Smooth muscle cell (in vitro differentiated cells): Measurements from ENCODE around the gene PEMT. TPM values are rescaled to one million over a fixed set of nuclear protein-coding genes. Genes with fewer than 3 reads are reported as not detected.

ENCODE experiments used
- DNase-seq: peaks from one replicate; lab custom pipeline; 2025; ENCODE audit not compliant: unreplicated experiment; lab: John Stamatoyannopoulos, UW
- H2AFZ ChIP-seq: fragments of 200-600 bp; sonication (generic); 2 replicates; pipeline ENCODE4 v1.6.0; 2016; ENCODE audit warnings: antibody characterized with exemption, low read depth, mild to moderate bottlenecking
- H3F3A ChIP-seq: fragments of 200-600 bp; sonication (generic); 2 replicates; pipeline ENCODE4 v1.6.0; 2017; ENCODE audit warnings: antibody characterized with exemption, low read depth
- H3K27ac ChIP-seq: fragments of 200-600 bp; sonication (generic); 2 replicates; pipeline ENCODE4 v1.5.1; 2016; ENCODE audit warnings: low read depth, mild to moderate bottlenecking
- H3K27me3 ChIP-seq: fragments of 200-600 bp; sonication (generic); 2 replicates; pipeline ENCODE4 v1.6.1; 2016; ENCODE audit warnings: low read depth, mild to moderate bottlenecking
- H3K36me3 ChIP-seq: fragments of 200-600 bp; sonication (generic); 2 replicates; pipeline ENCODE4 v1.5.1; 2016; ENCODE audit warnings: low read depth
- H3K4me1 ChIP-seq: fragments of 200-600 bp; sonication (generic); 2 replicates; pipeline ENCODE4 v1.5.1; 2016; ENCODE audit warnings: low read depth
- H3K4me2 ChIP-seq: fragments of 200-600 bp; sonication (generic); 2 replicates; pipeline ENCODE4 v1.6.0; 2016; ENCODE audit warnings: mild to moderate bottlenecking
- H3K4me3 ChIP-seq: fragments of 200-600 bp; sonication (generic); 2 replicates; pipeline ENCODE4 v1.5.1; 2016; ENCODE audit warnings: mild to moderate bottlenecking
- H3K79me2 ChIP-seq: fragments of 200-600 bp; sonication (generic); 2 replicates; pipeline ENCODE4 v1.6.0; 2016; ENCODE audit warnings: low read depth, mild to moderate bottlenecking
- H3K9ac ChIP-seq: fragments of 200-600 bp; sonication (generic); 2 replicates; pipeline ENCODE4 v1.6.0; 2016; ENCODE audit warnings: low read depth
- H3K9me3 ChIP-seq: fragments of 200-600 bp; sonication (generic); replicated peaks from 2 replicates; pipeline ENCODE4 v1.5.1; 2016; ENCODE audit warnings: low read depth
- H4K20me1 ChIP-seq: fragments of 200-600 bp; sonication (generic); 2 replicates; pipeline ENCODE4 v1.6.0; 2016; ENCODE audit warnings: low read depth
- WGBS: methylation state at CpG from one replicate; pipeline ENCODE4 v1.1.7; 2016; ENCODE audit warnings: low lambda C conversion rate; 5-methylcytosine and 5-hydroxymethylcytosine counted together
- polyA plus RNA-seq: library from polyadenylated mRNA; unstranded; fragments of >200 nt; fragmentation: Nextera tagmentation; extraction: Ambion mirVana; gene quantifications from 2 replicates; pipeline ENCODE4 v1.2.1, GENCODE V29; 2016
- total RNA-seq: library from RNA; depleted of rRNA; stranded (reverse); fragments of >200 nt; gene quantifications from 2 replicates; pipeline ENCODE4 v1.2.3, GENCODE V29; 2014
- TF ChIP-seq, protein P1 (sequence below): fragments of 200-600 bp; sonication (generic); IDR thresholded peaks from 2 replicates; pipeline ENCODE4 v1.5.1; 2017; ENCODE audit warnings: borderline replicate concordance, mild to moderate bottlenecking, antibody characterized with exemption; ENCODE audit not compliant: insufficient read depth, poor library complexity, severe bottlenecking

PEMT gene
- total and polyA plus RNA-seq, 2 experiments from 2014 or later: 43.8 to 69.9 TPM

DNA sequence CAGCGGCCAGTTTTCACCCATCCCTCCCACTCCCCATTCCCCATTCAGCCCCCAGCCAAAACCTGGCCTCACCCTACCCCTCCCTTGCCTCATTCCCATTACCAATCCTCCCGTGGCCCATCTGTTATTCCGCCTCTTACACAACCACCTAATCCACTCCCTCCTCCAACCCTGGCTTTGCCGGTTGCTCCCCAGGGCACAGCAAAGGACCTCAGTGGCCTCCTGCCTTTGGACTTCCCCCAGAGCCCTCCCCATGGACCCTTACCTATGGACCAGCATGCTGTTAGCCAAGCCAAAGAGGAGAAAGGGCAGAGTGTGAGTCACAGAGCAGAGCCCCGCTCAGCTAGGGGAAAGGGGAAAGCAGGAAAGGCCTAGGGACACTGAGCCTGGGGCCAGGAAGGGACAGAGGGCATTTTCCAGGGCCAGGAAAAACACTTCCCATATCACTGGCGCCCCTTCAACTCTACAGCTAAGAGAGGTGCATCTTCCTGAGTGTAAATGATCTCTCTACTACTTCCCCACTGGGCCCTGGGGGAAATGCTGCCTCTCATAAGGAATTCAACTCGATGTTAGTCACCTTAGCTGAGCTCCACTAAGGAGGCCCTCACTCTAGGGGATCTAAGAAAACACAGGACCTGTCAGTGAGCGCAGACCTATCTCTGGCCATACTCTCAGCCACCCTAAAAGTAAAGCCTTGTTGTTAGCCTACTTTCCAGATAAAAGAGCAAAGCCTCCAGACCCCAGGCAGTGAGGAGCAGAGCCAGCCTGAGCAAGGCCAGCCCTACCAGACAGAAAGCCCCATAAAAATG lies 10.6 kb downstream of the PEMT start:
- no peak for DNase-seq
- H3K27ac ChIP-seq: peak overlapping the region; percentile 50
- TF ChIP-seq, protein P1, sequence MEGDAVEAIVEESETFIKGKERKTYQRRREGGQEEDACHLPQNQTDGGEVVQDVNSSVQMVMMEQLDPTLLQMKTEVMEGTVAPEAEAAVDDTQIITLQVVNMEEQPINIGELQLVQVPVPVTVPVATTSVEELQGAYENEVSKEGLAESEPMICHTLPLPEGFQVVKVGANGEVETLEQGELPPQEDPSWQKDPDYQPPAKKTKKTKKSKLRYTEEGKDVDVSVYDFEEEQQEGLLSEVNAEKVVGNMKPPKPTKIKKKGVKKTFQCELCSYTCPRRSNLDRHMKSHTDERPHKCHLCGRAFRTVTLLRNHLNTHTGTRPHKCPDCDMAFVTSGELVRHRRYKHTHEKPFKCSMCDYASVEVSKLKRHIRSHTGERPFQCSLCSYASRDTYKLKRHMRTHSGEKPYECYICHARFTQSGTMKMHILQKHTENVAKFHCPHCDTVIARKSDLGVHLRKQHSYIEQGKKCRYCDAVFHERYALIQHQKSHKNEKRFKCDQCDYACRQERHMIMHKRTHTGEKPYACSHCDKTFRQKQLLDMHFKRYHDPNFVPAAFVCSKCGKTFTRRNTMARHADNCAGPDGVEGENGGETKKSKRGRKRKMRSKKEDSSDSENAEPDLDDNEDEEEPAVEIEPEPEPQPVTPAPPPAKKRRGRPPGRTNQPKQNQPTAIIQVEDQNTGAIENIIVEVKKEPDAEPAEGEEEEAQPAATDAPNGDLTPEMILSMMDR: no peak

DNA sequence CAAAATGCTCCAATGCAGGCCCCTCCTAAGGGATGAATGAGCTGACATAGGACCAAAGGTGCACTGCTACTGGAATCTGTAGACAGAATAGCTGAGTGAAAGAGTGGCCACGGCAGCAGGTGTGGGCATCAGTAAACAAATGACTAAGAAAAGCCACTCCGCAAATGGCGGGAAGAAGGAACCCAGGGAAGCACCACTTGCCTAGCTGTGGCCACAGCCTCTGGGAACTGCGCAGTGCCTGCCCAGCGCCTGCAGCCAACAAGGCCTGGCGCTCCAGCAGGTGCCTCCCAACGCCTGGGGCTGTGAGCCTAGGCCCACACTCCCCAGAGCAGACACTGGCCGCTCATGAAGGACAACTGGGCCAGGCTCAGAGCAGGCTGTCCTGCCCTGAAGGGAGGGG lies 11.8 kb downstream of the PEMT start:
- Histone ChIP-seq H3K4me1 (peaks cover 3% of the 10 kb centered on the region), H2AFZ (no peak overlapping the region), H3F3A (no peaks in the 10 kb centered on the region), H3K27me3 (no peaks in the 10 kb centered on the region), H4K20me1 (peaks cover 6% of the 10 kb centered on the region), H3K79me2 (no peaks in the 10 kb centered on the region), H3K4me2 (no peak overlapping the region), H3K27ac (no peak overlapping the region), H3K9ac (no peak overlapping the region), H3K4me3 (no peak overlapping the region), H3K9me3 (no peaks in the 10 kb centered on the region), H3K36me3 (no peaks in the 10 kb centered on the region)
- 94% methylated on average over 8 of the region's 8 CpGs for WGBS
- DNase-seq: no peak
- TF ChIP-seq, protein P1: no peak

More for the DNA sequence above, 10.6 kb downstream of the PEMT start:
- Histone ChIP-seq H3K4me1 (peaks cover 3% of the 10 kb centered on the region), H4K20me1 (peaks cover 6% of the 10 kb centered on the region), H3K4me2 (peak overlapping the region; percentile 43), H3K27me3 (no peaks in the 10 kb centered on the region), H2AFZ (no peak overlapping the region), H3K9me3 (no peaks in the 10 kb centered on the region), H3F3A (no peaks in the 10 kb centered on the region), H3K79me2 (no peaks in the 10 kb centered on the region), H3K4me3 (no peak overlapping the region), H3K36me3 (no peaks in the 10 kb centered on the region), H3K9ac (no peak overlapping the region)
- 37% methylated on average over 8 of the region's 8 CpGs for WGBS

DNA sequence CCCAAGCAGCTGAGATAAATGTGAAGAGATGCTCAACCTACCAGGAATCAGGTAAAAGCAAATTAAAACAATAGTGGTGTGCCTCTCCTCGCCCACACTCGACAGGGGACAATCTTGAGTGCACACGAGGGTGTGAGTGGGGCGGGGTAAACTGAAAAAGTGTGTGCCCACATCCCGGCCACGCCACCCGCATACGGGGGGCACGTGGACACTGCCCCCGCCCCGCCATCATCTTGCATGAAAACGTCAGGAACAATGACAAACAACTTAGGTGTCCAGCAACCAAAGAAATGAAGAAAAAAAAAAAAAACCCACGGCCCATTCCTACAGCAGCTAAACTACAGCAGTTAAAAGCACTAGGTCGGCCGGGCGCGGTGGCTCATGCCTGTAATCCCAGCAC lies 14.1 kb downstream of the PEMT start:
- peaks cover 6% of the 10 kb centered on the region for H4K20me1 ChIP-seq
- H3F3A ChIP-seq: no peaks in the 10 kb centered on the region
- no peak overlapping the region for H2AFZ ChIP-seq
- no peak for DNase-seq
- no peaks in the 10 kb centered on the region for H3K27me3 ChIP-seq
- peak overlapping the region; percentile 49 for H3K27ac ChIP-seq
- 93% methylated on average over 17 of the region's 17 CpGs for WGBS
- TF ChIP-seq, protein P1: no peak
- no peaks in the 10 kb centered on the region for H3K79me2 ChIP-seq
- H3K4me3 ChIP-seq: no peak overlapping the region
- H3K4me1 ChIP-seq: peaks cover 3% of the 10 kb centered on the region
- no peaks in the 10 kb centered on the region for H3K36me3 ChIP-seq
- no peak overlapping the region for H3K4me2 ChIP-seq
- no peaks in the 10 kb centered on the region for H3K9me3 ChIP-seq
- no peak overlapping the region for H3K9ac ChIP-seq
